DLD1 (cell line): ENCODE results near the gene ERGIC1.
"Not testable (repeated sequence)": the region's sequence is repeated elsewhere in the genome, so short reads cannot be mapped to it uniquely, and the experiment has no call there.

Experiments used
- in situ Hi-C: cut with HindIII; loops from 2 replicates; pipeline ENCODE4 v1.10.0; 2017; ENCODE audit warnings: low sequenced_read_pairs

ERGIC1 gene

GRCh38 chr5:172833686-172834414 lies at the start of gene ERGIC1:
Gene ERGIC1 (plus strand): TSS chr5:172834251. CDS start chr5:172834414, 163 bp downstream.
- in situ Hi-C loops: no loop called here

- in situ Hi-C loops: no loop called here
These were observed 48.5 kb upstream of the ERGIC1 start for GRCh38 chr5:172785429-172786088.

GRCh38 chr5:172786736-172787462 lies 47.2 kb upstream of the ERGIC1 start:
- in situ Hi-C loops: no loop called here

- in situ Hi-C loops: not testable (repeated sequence)
These were observed 46.5 kb upstream of the ERGIC1 start for GRCh38 chr5:172787538-172787937.

GRCh38 chr5:172788771-172789686 lies 45.0 kb upstream of the ERGIC1 start:
- in situ Hi-C loops: no loop called here

- in situ Hi-C loops: no loop called here
These were observed 44.2 kb upstream of the ERGIC1 start for GRCh38 chr5:172789687-172790495.

GRCh38 chr5:172790496-172790889 lies 43.6 kb upstream of the ERGIC1 start:
- in situ Hi-C loops: no loop called here

- in situ Hi-C loops: no loop called here
These were observed 42.8 kb upstream of the ERGIC1 start for GRCh38 chr5:172791286-172791685.

- in situ Hi-C loops: no loop called here
These were observed 42.2 kb upstream of the ERGIC1 start for GRCh38 chr5:172791726-172792445.

- in situ Hi-C loops: no loop called here
These were observed 41.1 kb upstream of the ERGIC1 start for GRCh38 chr5:172792701-172793570.

GRCh38 chr5:172793577-172794488 lies 40.2 kb upstream of the ERGIC1 start:
- in situ Hi-C loops: no loop called here

- in situ Hi-C loops: no loop called here
These were observed 38.6 kb upstream of the ERGIC1 start for GRCh38 chr5:172795318-172795977.

GRCh38 chr5:172796306-172796705 lies 37.7 kb upstream of the ERGIC1 start:
- in situ Hi-C loops: no loop called here

- in situ Hi-C loops: no loop called here
These were observed 36.3 kb upstream of the ERGIC1 start for GRCh38 chr5:172797771-172798191.

GRCh38 chr5:172798422-172799215 lies 35.4 kb upstream of the ERGIC1 start:
- in situ Hi-C loops: no loop called here

GRCh38 chr5:172799416-172799815 lies 34.6 kb upstream of the ERGIC1 start:
- in situ Hi-C loops: no loop called here
